HG02642 (cell line): ENCODE results near the gene COG5.
"Not testable (repeated sequence)": the region's sequence is repeated elsewhere in the genome, so short reads cannot be mapped to it uniquely, and the experiment has no call there.

ENCODE experiments used
- ATAC-seq: cut with Tn5 transposase; IDR thresholded peaks from one replicate; pipeline ENCODE4 v1.9.1; 2021; ENCODE audit warnings: mild to moderate bottlenecking; ENCODE audit not compliant: unreplicated experiment, poor library complexity

Gene COG5

GRCh38 chr7:107244613-107245012, 319.1 kb downstream of the COG5 start:
- ATAC-seq: no peak

DNA sequence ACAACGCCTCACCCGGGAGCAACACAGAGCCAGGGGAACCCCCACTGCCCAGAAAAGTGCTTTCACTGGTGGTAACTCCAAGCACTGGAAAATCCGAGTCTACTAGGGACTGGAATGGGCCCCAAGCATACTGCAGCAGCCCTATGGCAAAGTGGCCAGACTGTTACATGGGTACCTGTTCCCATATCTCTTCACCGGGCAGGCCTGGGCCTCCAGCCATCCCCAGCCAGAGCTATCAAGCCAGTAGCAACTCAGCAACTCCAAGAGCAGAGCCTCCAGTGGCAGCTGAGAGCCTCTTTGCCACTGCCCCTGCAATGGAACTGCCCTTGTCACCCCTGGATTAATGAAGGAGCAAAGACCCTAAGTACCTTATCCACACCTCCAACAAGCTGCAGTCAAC, 321.5 kb downstream of the COG5 start:
- no peak for ATAC-seq

DNA sequence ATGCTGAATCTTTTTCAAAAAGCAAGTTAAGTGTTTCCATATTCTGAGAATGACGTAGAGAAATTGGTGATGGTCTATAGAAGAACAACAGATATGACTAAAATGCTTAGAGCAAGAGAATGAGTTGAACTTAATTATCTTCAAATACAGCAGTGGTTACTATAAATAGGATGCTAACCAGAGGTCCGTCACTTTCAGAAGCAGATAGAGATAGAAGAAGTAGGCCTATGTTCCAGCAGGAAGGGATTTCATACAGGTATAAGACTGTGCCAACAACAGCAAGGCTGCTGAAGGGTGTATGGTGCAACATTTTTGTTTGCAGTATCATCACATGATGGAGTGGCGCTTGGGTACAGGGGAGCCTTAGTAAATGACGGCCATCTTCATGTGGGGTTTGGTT, 326.3 kb downstream of the COG5 start:
- ATAC-seq: no peak

DNA sequence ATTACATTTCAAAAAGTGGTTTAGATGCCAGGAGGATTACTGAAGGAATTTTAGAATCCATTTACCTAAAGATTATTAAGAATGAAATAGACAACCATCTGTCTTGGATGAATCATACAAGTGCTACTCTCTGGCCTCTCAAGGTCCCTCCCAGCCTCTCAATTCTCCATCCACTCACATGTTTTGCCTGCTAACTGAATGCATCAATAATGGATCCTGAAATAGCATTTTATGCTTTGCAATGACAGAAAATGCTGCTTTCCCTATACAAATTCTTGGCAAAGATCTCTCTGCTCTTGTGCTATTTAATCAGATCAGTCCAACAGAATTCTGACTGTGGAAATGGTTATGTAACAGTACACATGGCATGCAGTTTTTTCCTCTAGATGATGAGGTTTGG, 326.9 kb downstream of the COG5 start:
- no peak for ATAC-seq

GRCh38 chr7:107234436-107234835, 329.3 kb downstream of the COG5 start:
- ATAC-seq: no peak

GRCh38 chr7:107233981-107234380, 329.7 kb downstream of the COG5 start:
- ATAC-seq: no peak

GRCh38 chr7:107233174-107233573, 330.5 kb downstream of the COG5 start:
- no peak for ATAC-seq

- ATAC-seq: no peak
Measured at GRCh38 chr7:107232568-107233090, 331.1 kb downstream of the COG5 start.

DNA sequence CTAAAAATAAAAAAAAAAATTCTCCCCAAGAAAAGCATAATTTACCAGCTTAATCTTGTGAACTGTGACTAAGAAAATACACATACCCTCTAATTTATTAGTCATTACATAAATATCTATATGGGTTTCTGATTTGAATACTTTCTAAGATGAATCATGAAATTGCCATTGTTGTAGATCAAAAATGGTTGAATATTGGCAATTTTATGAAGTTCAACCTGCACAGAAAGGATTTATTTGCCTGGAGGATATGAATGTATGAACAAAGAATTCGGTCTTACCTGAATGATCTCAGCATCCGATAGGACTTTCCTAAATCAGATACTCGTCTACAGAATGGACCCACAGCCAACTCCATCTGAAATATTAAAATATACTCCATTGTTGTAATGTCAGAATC, 333.4 kb downstream of the COG5 start:
- ATAC-seq: no peak

- ATAC-seq: no peak
Measured at GRCh38 chr7:107228291-107228690, 335.4 kb downstream of the COG5 start.

DNA sequence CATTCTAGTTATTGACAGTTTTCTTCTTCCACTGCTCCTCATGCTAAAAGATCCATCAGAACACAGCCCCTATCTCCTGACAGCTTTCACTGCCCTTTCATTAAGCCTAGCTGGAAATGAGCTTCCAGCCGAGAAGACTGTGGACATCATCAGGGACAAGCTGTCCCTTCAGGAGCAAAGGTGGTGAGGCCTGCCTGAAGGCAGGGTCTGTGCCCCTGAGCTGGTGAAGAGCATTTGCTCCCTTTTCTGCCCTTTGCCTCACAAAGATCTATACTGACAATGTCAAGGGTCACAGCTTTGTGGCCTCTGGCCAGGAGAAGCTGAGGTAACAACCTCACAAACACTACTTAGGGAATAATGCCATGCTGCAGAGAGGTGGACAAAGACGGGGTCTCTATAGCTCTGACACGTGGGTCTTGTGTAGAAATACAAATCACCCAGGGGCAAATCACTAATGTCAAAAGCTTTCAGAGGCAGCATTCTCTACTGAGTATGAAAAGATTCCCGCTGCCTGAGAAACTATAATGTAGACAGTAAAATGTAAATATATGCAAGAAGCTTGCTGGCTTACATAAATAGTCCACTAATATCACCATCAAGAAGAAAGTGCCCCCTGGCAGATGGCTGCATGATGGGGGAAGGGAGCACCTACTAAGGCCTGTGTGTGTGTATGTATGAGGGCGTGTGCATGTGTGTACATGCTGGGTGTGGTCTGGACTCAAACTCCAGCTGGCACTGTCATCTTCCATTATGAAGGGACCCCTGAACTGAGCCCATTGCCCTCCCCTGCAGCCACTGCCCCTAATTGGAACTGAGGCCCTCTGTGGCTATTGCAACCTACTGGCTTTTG, 339.1 kb downstream of the COG5 start:
- ATAC-seq: no peak

- ATAC-seq: not testable (repeated sequence)
Measured at GRCh38 chr7:107220806-107221205, 342.9 kb downstream of the COG5 start.

- ATAC-seq: no peak
Measured at GRCh38 chr7:107220356-107220755, 343.4 kb downstream of the COG5 start.

GRCh38 chr7:107219563-107220244, 344.0 kb downstream of the COG5 start:
- ATAC-seq: no peak

DNA sequence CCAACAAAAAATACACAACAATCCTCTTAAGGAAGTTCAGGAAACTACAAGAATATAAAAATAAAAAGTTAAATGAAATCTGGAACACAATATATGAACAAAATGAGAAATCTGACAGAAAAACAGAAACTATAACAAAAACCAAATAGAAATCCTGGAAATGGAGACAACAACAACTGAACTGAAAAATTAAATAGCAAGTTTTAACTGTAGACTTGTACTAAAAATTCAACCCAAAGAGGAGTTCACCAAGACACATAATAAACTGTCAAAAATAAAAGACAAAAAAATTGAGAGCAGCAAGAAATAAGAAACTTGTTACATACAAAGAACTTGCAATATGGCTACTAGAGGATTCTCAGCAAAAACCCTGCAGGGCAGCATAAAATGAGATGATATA, 349.8 kb downstream of the COG5 start:
- ATAC-seq: no peak

- no peak for ATAC-seq
Measured at GRCh38 chr7:107213193-107213788, 350.4 kb downstream of the COG5 start.

- no peak for ATAC-seq
Measured at GRCh38 chr7:107212725-107213124, 351.0 kb downstream of the COG5 start.

DNA sequence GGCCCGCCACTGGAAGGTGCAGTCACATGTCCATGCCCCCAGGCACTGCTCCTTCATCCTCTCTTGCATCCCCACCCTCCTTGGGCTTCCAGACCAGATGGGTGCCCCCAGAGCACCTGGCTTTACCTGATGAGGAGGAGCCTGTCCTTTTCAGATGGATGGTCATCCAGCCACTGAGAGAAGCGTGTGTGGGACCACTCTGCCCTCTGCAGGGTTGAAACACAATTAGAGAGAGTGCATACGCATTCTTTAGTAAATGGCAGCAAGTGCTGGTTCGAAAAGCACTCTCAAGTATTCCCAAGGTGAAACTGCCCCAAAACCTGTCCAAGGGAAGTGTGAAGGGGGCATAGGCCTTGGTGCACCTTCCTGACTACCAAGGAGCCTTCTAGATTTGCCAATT, 353.3 kb downstream of the COG5 start:
- no peak for ATAC-seq

- ATAC-seq: no peak
Measured at GRCh38 chr7:107209565-107209964, 354.2 kb downstream of the COG5 start.

DNA sequence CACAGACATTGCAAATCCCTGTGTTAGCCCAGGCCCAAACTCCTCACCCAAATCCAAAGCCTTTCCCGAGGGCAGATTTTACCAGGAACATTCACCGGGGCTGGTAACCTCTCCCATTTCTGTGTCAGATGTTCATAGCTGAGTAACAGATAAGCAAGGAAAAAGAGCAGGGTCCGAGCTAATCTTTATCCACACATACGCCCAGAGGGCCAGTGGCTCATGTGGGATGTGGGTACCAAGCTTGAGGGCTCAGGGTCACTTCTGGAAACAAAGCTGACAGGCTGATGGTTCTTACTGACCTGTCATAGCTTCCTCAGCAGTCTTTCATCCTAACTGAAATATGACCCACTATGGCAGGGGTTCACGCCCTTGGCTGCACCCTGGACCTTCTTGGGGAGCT, 355.2 kb downstream of the COG5 start:
- ATAC-seq: no peak

DNA sequence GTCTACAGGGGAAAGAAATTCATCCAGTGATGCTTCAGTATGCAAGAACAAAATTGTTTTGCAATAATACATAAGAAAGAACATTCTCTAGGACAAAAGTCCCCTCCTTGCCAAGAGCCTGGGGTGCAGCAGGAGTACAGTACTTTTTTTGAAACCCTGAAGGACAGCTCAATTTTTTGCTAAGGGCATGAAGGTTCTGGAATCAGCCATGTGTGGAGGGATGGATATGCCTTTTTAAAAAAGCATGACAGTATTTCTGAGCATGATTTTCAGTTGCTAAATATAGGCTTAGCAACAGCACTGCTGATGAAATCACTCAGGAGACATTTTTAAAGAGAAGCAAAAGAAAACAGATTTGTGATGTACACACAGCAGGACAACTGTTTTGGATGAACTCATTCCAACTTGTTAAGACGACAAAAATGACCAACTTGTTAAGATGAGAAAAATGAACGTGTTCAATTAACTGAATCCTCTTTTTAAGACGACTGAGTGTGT, 355.6 kb downstream of the COG5 start:
- no peak for ATAC-seq
